Neutrophil (primary cell): ENCODE data around the gene PTPRE.

Experiments
- H3K27ac ChIP-seq: fragments of 200-600 bp; sonication (generic); 2 replicates; pipeline ENCODE4 v1.5.1; 2016; ENCODE audit warnings: mild to moderate bottlenecking, moderate library complexity
- H3K27me3 ChIP-seq: fragments of 200-600 bp; sonication (generic); 2 replicates; pipeline ENCODE4 v1.6.0; 2016; ENCODE audit warnings: mild to moderate bottlenecking
- H3K36me3 ChIP-seq: fragments of 200-600 bp; sonication (generic); 2 replicates; pipeline ENCODE4 v1.5.1; 2017
- H3K4me1 ChIP-seq, 2 experiments: fragments of 200-600 bp in 1 of 2; sonication (generic) in 1 of 2; 1 replicate in 1 of 2; 2 replicates in 1 of 2; pipeline versions ENCODE4 v1.5.1 to v1.6.1; 2013 to 2016; ENCODE audit warnings: low read depth in 1 of 2, low read length in 1 of 2, mild to moderate bottlenecking in 1 of 2, moderate library complexity in 1 of 2; ENCODE audit not compliant: control insufficient read depth in 1 of 2, insufficient read depth in 1 of 2
- H3K4me3 ChIP-seq, 2 experiments: fragments of 200-600 bp in 1 of 2; sonication (generic) in 1 of 2; 1 replicate in 1 of 2; 2 replicates in 1 of 2; pipeline ENCODE4 v1.5.1; 2013 to 2016; ENCODE audit warnings: low read depth in 1 of 2, low read length in 1 of 2, mild to moderate bottlenecking in 1 of 2, moderate library complexity in 1 of 2
- H3K9me3 ChIP-seq: fragments of 200-600 bp; sonication (generic); 2 replicates; pipeline ENCODE4 v1.5.1; 2016
- CTCF ChIP-seq: fragments of 200-600 bp; sonication (generic); IDR thresholded peaks from 2 replicates; pipeline ENCODE4 v1.5.1; 2016; ENCODE audit warnings: antibody characterized with exemption

The PTPRE gene

GRCh38 chr10:127869329-127869728 lies 37.6 kb upstream of the PTPRE start:
- H3K4me1 ChIP-seq: no peaks in the 10 kb centered on the region
- no peaks in the 10 kb centered on the region for H3K27me3 ChIP-seq
- no peaks in the 10 kb centered on the region for H3K9me3 ChIP-seq
- H3K36me3 ChIP-seq: no peaks in the 10 kb centered on the region
- no peak for TF ChIP-seq CTCF
- no peak overlapping the region for H3K27ac ChIP-seq
- H3K4me3 ChIP-seq: no peak overlapping the region

- H3K27ac ChIP-seq: no peak overlapping the region
- H3K9me3 ChIP-seq: no peaks in the 10 kb centered on the region
- TF ChIP-seq CTCF: no peak
- H3K4me3 ChIP-seq: no peak overlapping the region
- H3K36me3 ChIP-seq: no peaks in the 10 kb centered on the region
- no peaks in the 10 kb centered on the region for H3K4me1 ChIP-seq
- no peaks in the 10 kb centered on the region for H3K27me3 ChIP-seq
These were observed 35.3 kb upstream of the PTPRE start for GRCh38 chr10:127871631-127872010.

- Histone ChIP-seq H3K27ac (no peak overlapping the region), H3K4me1 (no peaks in the 10 kb centered on the region), H3K4me3 (no peak overlapping the region), H3K27me3 (no peaks in the 10 kb centered on the region), H3K36me3 (no peaks in the 10 kb centered on the region), H3K9me3 (no peaks in the 10 kb centered on the region)
- no peak for TF ChIP-seq CTCF
These were observed 34.7 kb upstream of the PTPRE start for GRCh38 chr10:127872011-127872761.

- no peaks in the 10 kb centered on the region for H3K36me3 ChIP-seq
- no peak for TF ChIP-seq CTCF
- H3K4me3 ChIP-seq: no peak overlapping the region
- H3K27me3 ChIP-seq: no peaks in the 10 kb centered on the region
- no peak overlapping the region for H3K27ac ChIP-seq
- no peaks in the 10 kb centered on the region for H3K9me3 ChIP-seq
- H3K4me1 ChIP-seq: peaks cover 3 to 4% of the 10 kb centered on the region in 2 experiments
These were observed 33.9 kb upstream of the PTPRE start for GRCh38 chr10:127872871-127873600.

- TF ChIP-seq CTCF: no peak
- H3K27me3 ChIP-seq: no peaks in the 10 kb centered on the region
- no peak overlapping the region for H3K4me3 ChIP-seq
- peaks cover 12 to 14% of the 10 kb centered on the region in 2 experiments for H3K4me1 ChIP-seq
- H3K9me3 ChIP-seq: no peaks in the 10 kb centered on the region
- H3K36me3 ChIP-seq: no peaks in the 10 kb centered on the region
- no peak overlapping the region for H3K27ac ChIP-seq
These were observed 32.9 kb upstream of the PTPRE start for GRCh38 chr10:127873901-127874470.
